HEK293T (cell line): ENCODE measurements around the gene MYO1H.

Experiments used
- ELF4 ChIP-seq: fragments of 450-650 bp; IDR thresholded peaks from 2 replicates; pipeline ENCODE4 v1.6.1; 2017; ENCODE audit warnings: antibody characterized with exemption
- FOXA1 ChIP-seq: fragments of 450-650 bp; IDR thresholded peaks from 2 replicates; pipeline ENCODE4 v1.6.1; 2016; ENCODE audit warnings: mild to moderate bottlenecking
- FOXM1 ChIP-seq: fragments of 450-650 bp; IDR thresholded peaks from 2 replicates; pipeline ENCODE4 v1.6.1; 2017; ENCODE audit warnings: mild to moderate bottlenecking, borderline replicate concordance
- SP1 ChIP-seq: fragments of 450-650 bp; IDR thresholded peaks from 2 replicates; pipeline ENCODE4 v1.6.1; 2017
- SUZ12 ChIP-seq: fragments of 450-650 bp; IDR thresholded peaks from 2 replicates; pipeline ENCODE4 v1.6.1; 2016; ENCODE audit warnings: mild to moderate bottlenecking
- TARDBP ChIP-seq: fragments of 450-650 bp; IDR thresholded peaks from 2 replicates; pipeline ENCODE4 v1.6.1; 2016
- ZNF384 ChIP-seq: fragments of 450-650 bp; IDR thresholded peaks from 2 replicates; pipeline ENCODE4 v1.6.1; 2016

GRCh38 chr12:109352184-109352583, 4.5 kb downstream of the MYO1H start:
- no peak for TF ChIP-seq SUZ12
- no peak for TF ChIP-seq FOXA1
- TF ChIP-seq ZNF384: no peak
- TF ChIP-seq TARDBP: no peak
- TF ChIP-seq SP1: no peak
- no peak for TF ChIP-seq ELF4
- TF ChIP-seq FOXM1: no peak
